H9 (cell line): ENCODE measurements around the gene PCDHB8. TPM values are rescaled to one million over a fixed set of nuclear protein-coding genes. Genes with fewer than 3 reads are reported as not detected.
"Not testable (repeated sequence)": the region's sequence is repeated elsewhere in the genome, so short reads cannot be mapped to it uniquely, and the experiment has no call there.

Experiments used
- DNase-seq: peaks from one replicate; pipeline ENCODE4 v3.0.0-alpha.2; 2017
- H2AFZ ChIP-seq: one replicate; pipeline ENCODE4 v1.6.1; 2013; ENCODE audit warnings: mild to moderate bottlenecking, low read length, control low read depth, moderate library complexity
- H2AK5ac ChIP-seq: 2 replicates; pipeline ENCODE4 v1.6.1; 2013; ENCODE audit warnings: low read length, control low read depth, mixed read lengths; ENCODE audit not compliant: insufficient read length
- H2BK120ac ChIP-seq: one replicate; pipeline ENCODE4 v1.6.1; 2013; ENCODE audit warnings: low read depth, mild to moderate bottlenecking, low read length, control low read depth, inconsistent platforms; ENCODE audit not compliant: poor library complexity, severe bottlenecking
- H2BK12ac ChIP-seq: 2 replicates; pipeline ENCODE4 v1.6.1; 2013; ENCODE audit warnings: low read length, control low read depth, mixed read lengths, low read depth; ENCODE audit not compliant: insufficient read length
- H2BK15ac ChIP-seq: 2 replicates; pipeline ENCODE4 v1.6.1; 2013; ENCODE audit warnings: low read depth, low read length, control low read depth
- H2BK20ac ChIP-seq: one replicate; pipeline ENCODE4 v1.6.1; 2013; ENCODE audit warnings: low read depth, mild to moderate bottlenecking, low read length, control low read depth, inconsistent platforms; ENCODE audit not compliant: poor library complexity, severe bottlenecking
- H2BK5ac ChIP-seq: 2 replicates; pipeline ENCODE4 v1.6.1; 2013; ENCODE audit warnings: low read length, control low read depth, mixed read lengths; ENCODE audit not compliant: insufficient read length
- H3K14ac ChIP-seq: 2 replicates; pipeline ENCODE4 v1.6.1; 2013; ENCODE audit warnings: low read length, control low read depth; ENCODE audit not compliant: insufficient read depth
- H3K18ac ChIP-seq: 2 replicates; pipeline ENCODE4 v1.6.1; 2013; ENCODE audit warnings: low read depth, mild to moderate bottlenecking, mixed read lengths, low read length, control low read depth; ENCODE audit not compliant: insufficient read length
- H3K23ac ChIP-seq: 2 replicates; pipeline ENCODE4 v1.6.1; 2013; ENCODE audit warnings: low read length, control low read depth, mixed read lengths, low read depth; ENCODE audit not compliant: insufficient read length
- H3K23me2 ChIP-seq: 2 replicates; pipeline ENCODE4 v1.6.1; 2013; ENCODE audit warnings: low read depth, mild to moderate bottlenecking, mixed read lengths, low read length, control low read depth; ENCODE audit not compliant: insufficient read length, poor library complexity, severe bottlenecking
- H3K27ac ChIP-seq: 2 replicates; pipeline ENCODE4 v1.5.1; 2013; ENCODE audit warnings: low read length, control low read depth, mixed read lengths, low read depth; ENCODE audit not compliant: insufficient read length
- H3K27me3 ChIP-seq: 2 replicates; pipeline ENCODE4 v1.6.1; 2013; ENCODE audit warnings: low read length, control low read depth, inconsistent platforms; ENCODE audit not compliant: insufficient read depth
- H3K4ac ChIP-seq: 2 replicates; pipeline ENCODE4 v1.6.1; 2013; ENCODE audit warnings: low read depth, mild to moderate bottlenecking, control low read depth, inconsistent platforms, low read length, moderate library complexity
- H3K4me1 ChIP-seq: 2 replicates; pipeline ENCODE4 v1.6.1; 2013; ENCODE audit warnings: low read length, control low read depth, inconsistent platforms; ENCODE audit not compliant: insufficient read depth
- H3K4me2 ChIP-seq: 2 replicates; pipeline ENCODE4 v1.6.1; 2013; ENCODE audit warnings: low read length, control low read depth, mixed read lengths; ENCODE audit not compliant: insufficient read length, insufficient read depth
- H3K56ac ChIP-seq: 2 replicates; pipeline ENCODE4 v1.6.1; 2013; ENCODE audit warnings: low read depth, mild to moderate bottlenecking, mixed read lengths, low read length, control low read depth; ENCODE audit not compliant: insufficient read length
- H3K79me1 ChIP-seq: 2 replicates; pipeline ENCODE4 v1.6.1; 2013; ENCODE audit warnings: low read depth, mild to moderate bottlenecking, moderate library complexity, low read length, control low read depth, inconsistent platforms; ENCODE audit not compliant: insufficient read depth, poor library complexity, severe bottlenecking
- H3K79me2 ChIP-seq: 2 replicates; pipeline ENCODE4 v1.6.1; 2013; ENCODE audit warnings: low read length, control low read depth, inconsistent platforms; ENCODE audit not compliant: insufficient read depth
- H3K9ac ChIP-seq: 2 replicates; pipeline ENCODE4 v1.6.1; 2013; ENCODE audit warnings: low read length, control low read depth, mixed read lengths; ENCODE audit not compliant: insufficient read length; ENCODE audit errors: extremely low read depth
- H3K9me3 ChIP-seq: one replicate; pipeline ENCODE4 v1.6.1; 2013; ENCODE audit warnings: low read depth, low read length, inconsistent platforms; ENCODE audit not compliant: control insufficient read depth
- H3T11ph ChIP-seq: one replicate; pipeline ENCODE4 v1.6.1; 2013; ENCODE audit warnings: mild to moderate bottlenecking, low read length, control low read depth, inconsistent platforms
- H4K20me1 ChIP-seq: one replicate; pipeline ENCODE4 v1.6.1; 2013; ENCODE audit not compliant: control insufficient read depth, insufficient read length, insufficient read depth
- H4K5ac ChIP-seq: 2 replicates; pipeline ENCODE4 v1.6.1; 2013; ENCODE audit warnings: low read depth, mild to moderate bottlenecking, mixed read lengths, low read length, control low read depth; ENCODE audit not compliant: insufficient read length
- H4K8ac ChIP-seq: replicated peaks from 2 replicates; pipeline ENCODE4 v1.6.1; 2013; ENCODE audit warnings: low read length, control low read depth, mixed read lengths, low read depth; ENCODE audit not compliant: insufficient read length
- H4K91ac ChIP-seq: 2 replicates; pipeline ENCODE4 v1.6.1; 2013; ENCODE audit warnings: low read depth, mild to moderate bottlenecking, moderate library complexity, mixed read lengths, low read length, control low read depth; ENCODE audit not compliant: insufficient read length
- H3K27ac Mint-ChIP-seq, 3 experiments: 2 replicates in 2 of 3; 3 replicates in 1 of 3; pipeline ENCODE4 v1.8.0; 2020 to 2021; ENCODE audit warnings: mixed read lengths in 3 of 3, mild to moderate bottlenecking in 1 of 3, moderate library complexity in 1 of 3
- H3K27me3 Mint-ChIP-seq: 2 replicates; pipeline ENCODE4 v1.8.0; 2021; ENCODE audit warnings: low read depth, mild to moderate bottlenecking, moderate library complexity, mixed read lengths
- H3K36me3 Mint-ChIP-seq, 3 experiments: 2 replicates in 2 of 3; 3 replicates in 1 of 3; pipeline ENCODE4 v1.8.0; 2020 to 2021; ENCODE audit warnings: low read depth in 3 of 3, mixed read lengths in 3 of 3; ENCODE audit not compliant: insufficient read depth in 1 of 3
- H3K4me1 Mint-ChIP-seq, 2 experiments: 2 replicates each; pipeline ENCODE4 v1.8.0; 2020; ENCODE audit warnings: mixed read lengths in 2 of 2
- H3K4me3 Mint-ChIP-seq, 2 experiments: 2 replicates in 1 of 2; 3 replicates in 1 of 2; pipeline ENCODE4 v1.8.0; 2020 to 2021; ENCODE audit warnings: mild to moderate bottlenecking in 2 of 2, mixed read lengths in 2 of 2, moderate library complexity in 1 of 2
- H3K9me3 Mint-ChIP-seq, 2 experiments: 2 replicates in 1 of 2; 3 replicates in 1 of 2; pipeline ENCODE4 v1.8.0; 2020; ENCODE audit warnings: mild to moderate bottlenecking in 2 of 2, mixed read lengths in 2 of 2, moderate library complexity in 1 of 2
- WGBS: extraction: QIAGEN DNeasy Blood & Tissue Kit; methylation state at CpG from one replicate; pipeline ENCODE4 v1.1.7; 2013; ENCODE audit warnings: missing lambda C conversion rate, low lambda C conversion rate, mixed read lengths; ENCODE audit not compliant: insufficient read length; ENCODE audit errors: extremely low coverage; 5-methylcytosine and 5-hydroxymethylcytosine counted together
- total RNA-seq: library from RNA; stranded (reverse); gene quantifications from 2 replicates; pipeline ENCODE4 v1.2.1, GENCODE V29; 2021
- TF ChIP-seq, protein P1 (sequence below): fragments of 200-600 bp; sonication (generic); conservative IDR thresholded peaks from 3 replicates; pipeline ENCODE4 v1.8.0; 2021; ENCODE audit warnings: antibody characterized with exemption, mild to moderate bottlenecking

PCDHB8 gene
- total RNA-seq, 1 experiment from 2014 or later: 0.57 TPM

DNA sequence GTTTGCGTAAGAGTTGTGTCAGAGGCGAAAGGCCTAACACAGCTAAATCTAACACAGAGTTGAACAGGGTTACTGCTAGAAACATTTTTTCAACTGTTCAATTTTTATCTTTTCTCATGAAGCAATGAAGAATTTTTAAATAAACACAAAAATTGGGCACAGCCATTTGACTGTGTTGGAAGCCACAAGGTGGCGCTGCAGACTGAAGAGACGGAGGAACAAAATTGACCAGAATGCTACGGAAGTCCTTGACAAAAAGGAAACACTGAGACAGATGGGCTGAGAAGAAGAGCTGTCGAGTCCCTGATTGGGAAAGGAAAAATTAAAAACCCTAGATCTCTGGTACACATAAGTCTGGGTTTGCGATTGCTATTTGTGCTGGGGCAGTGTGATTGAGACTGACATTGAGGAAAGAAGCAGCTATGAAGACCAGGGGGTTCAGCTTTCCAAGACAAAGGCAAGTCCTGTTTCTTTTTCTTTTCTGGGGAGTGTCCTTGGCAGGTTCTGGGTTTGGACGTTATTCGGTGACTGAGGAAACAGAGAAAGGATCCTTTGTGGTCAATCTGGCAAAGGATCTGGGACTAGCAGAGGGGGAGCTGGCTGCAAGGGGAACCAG is 9.4 kb downstream of the PCDHB8 start, which contains the start of gene PCDHB9:
Gene PCDHB9, plus strand, starts transcription at position 265 of the 616 bp plus-strand sequence. Its CDS starts 158 bp downstream, at position 423.
- Histone ChIP-seq H2BK5ac (no peak within 1 kb of the TSS), H2BK15ac (no peak within 1 kb of the TSS), H3K56ac (no peak within 1 kb of the TSS), H2BK120ac (no peak within 1 kb of the TSS), H4K8ac (no peak within 1 kb of the TSS), H3K23ac (no peak within 1 kb of the TSS), H3K23me2 (no peaks in the 10 kb centered on the region), H3K27me3 (no peaks in the 10 kb centered on the region), H3K18ac (no peak within 1 kb of the TSS), H2AFZ (peak within 1 kb of the TSS; percentile 94), H4K91ac (no peak within 1 kb of the TSS), H2BK20ac (no peak within 1 kb of the TSS), H3K4me1 (no peaks in the 10 kb centered on the region), H2AK5ac (no peak within 1 kb of the TSS), H3K9me3 (no peaks in the 10 kb centered on the region), H3T11ph (no peak within 1 kb of the TSS), H3K4ac (no peak within 1 kb of the TSS), H4K5ac (no peak within 1 kb of the TSS), H3K79me1 (no peaks in the 10 kb centered on the region), H4K20me1 (no peaks in the 10 kb centered on the region), H3K27ac (no peak within 1 kb of the TSS), H2BK12ac (no peak within 1 kb of the TSS), H3K79me2 (no peaks in the 10 kb centered on the region), H3K9ac (no peak within 1 kb of the TSS), H3K14ac (no peak within 1 kb of the TSS), H3K4me2 (no peak within 1 kb of the TSS)
- Mint-ChIP-seq H3K4me3 (peak within 1 kb of the TSS in 1 of 2 experiments; percentile 50; a peak in 2 of 5 replicates), H3K27me3 (no peaks in the 10 kb centered on the region; the same call in none of the 2 replicates), H3K9me3 (peaks cover 29 to 35% of the 10 kb centered on the region in 2 experiments), H3K36me3 (peaks cover 13 to 33% (median 17%) of the 10 kb centered on the region in 3 experiments), H3K27ac (peak within 1 kb of the TSS in 1 of 3 experiments; percentile 89; a peak in 1 of 7 replicates), H3K4me1 (peaks cover 7 to 15% of the 10 kb centered on the region in 2 experiments)
- WGBS: no CpG with 5 or more reads among the region's 9 CpGs
- TF ChIP-seq, protein P1, sequence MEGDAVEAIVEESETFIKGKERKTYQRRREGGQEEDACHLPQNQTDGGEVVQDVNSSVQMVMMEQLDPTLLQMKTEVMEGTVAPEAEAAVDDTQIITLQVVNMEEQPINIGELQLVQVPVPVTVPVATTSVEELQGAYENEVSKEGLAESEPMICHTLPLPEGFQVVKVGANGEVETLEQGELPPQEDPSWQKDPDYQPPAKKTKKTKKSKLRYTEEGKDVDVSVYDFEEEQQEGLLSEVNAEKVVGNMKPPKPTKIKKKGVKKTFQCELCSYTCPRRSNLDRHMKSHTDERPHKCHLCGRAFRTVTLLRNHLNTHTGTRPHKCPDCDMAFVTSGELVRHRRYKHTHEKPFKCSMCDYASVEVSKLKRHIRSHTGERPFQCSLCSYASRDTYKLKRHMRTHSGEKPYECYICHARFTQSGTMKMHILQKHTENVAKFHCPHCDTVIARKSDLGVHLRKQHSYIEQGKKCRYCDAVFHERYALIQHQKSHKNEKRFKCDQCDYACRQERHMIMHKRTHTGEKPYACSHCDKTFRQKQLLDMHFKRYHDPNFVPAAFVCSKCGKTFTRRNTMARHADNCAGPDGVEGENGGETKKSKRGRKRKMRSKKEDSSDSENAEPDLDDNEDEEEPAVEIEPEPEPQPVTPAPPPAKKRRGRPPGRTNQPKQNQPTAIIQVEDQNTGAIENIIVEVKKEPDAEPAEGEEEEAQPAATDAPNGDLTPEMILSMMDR: peak; percentile 88
- DNase-seq: peak; percentile 59

DNA sequence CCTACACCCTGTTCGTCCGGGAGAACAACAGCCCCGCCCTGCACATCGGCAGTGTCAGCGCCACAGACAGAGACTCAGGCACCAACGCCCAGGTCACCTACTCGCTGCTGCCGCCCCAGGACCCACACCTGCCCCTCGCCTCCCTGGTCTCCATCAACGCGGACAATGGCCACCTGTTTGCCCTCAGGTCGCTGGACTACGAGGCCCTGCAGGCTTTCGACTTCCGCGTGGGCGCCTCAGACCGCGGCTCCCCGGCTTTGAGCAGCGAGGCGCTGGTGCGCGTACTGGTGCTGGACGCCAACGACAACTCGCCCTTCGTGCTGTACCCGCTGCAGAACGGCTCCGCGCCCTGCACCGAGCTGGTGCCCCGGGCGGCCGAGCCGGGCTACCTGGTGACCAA is 11.1 kb downstream of the PCDHB8 start:
- H3K4me3 Mint-ChIP-seq, H3K79me2 ChIP-seq, H3K27ac ChIP-seq, H4K8ac ChIP-seq, H2BK12ac ChIP-seq, H4K91ac ChIP-seq, H2BK15ac ChIP-seq, H3K23me2 ChIP-seq, H3K9ac ChIP-seq, H2AFZ ChIP-seq, H3K4ac ChIP-seq, H4K20me1 ChIP-seq, H2AK5ac ChIP-seq, H3K56ac ChIP-seq, H3K4me2 ChIP-seq, H4K5ac ChIP-seq, H2BK120ac ChIP-seq, H3K27me3 Mint-ChIP-seq, H3K23ac ChIP-seq, H3K14ac ChIP-seq, H3K18ac ChIP-seq, H2BK20ac ChIP-seq, H3K79me1 ChIP-seq, H3K27me3 ChIP-seq, H2BK5ac ChIP-seq, H3K9me3 ChIP-seq, DNase-seq, H3K27ac Mint-ChIP-seq, H3K4me1 ChIP-seq, H3T11ph ChIP-seq: not testable (repeated sequence)
- Mint-ChIP-seq H3K36me3 (peaks cover 12 to 29% (median 14%) of the 10 kb centered on the region in 3 experiments), H3K4me1 (peaks cover 7 to 10% of the 10 kb centered on the region in 2 experiments), H3K9me3 (peaks cover 27% of the 10 kb centered on the region in 2 experiments)
- WGBS: no CpG with 5 or more reads among the region's 37 CpGs
